GM23248 (cell line): ENCODE measurements around the gene LSP1. TPM values are rescaled to one million over a fixed set of nuclear protein-coding genes. Genes with fewer than 3 reads are reported as not detected.

Experiments
- DNase-seq: peaks from one replicate; pipeline ENCODE4 v3.0.0-alpha.2; 2015
- H2AFZ ChIP-seq: fragments of 200-600 bp; sonication (generic); 2 replicates; pipeline ENCODE4 v1.6.1; 2016; ENCODE audit warnings: antibody characterized with exemption
- H3F3A ChIP-seq: fragments of 200-600 bp; sonication (generic); 2 replicates; pipeline ENCODE4 v1.6.1; 2016; ENCODE audit warnings: mild to moderate bottlenecking, antibody characterized with exemption, mixed run types; ENCODE audit not compliant: insufficient read depth
- H3K27ac ChIP-seq: fragments of 200-600 bp; sonication (generic); 2 replicates; pipeline ENCODE4 v1.5.1; 2016; ENCODE audit warnings: mild to moderate bottlenecking
- H3K27me3 ChIP-seq: fragments of 200-600 bp; sonication (generic); replicated peaks from 2 replicates; pipeline ENCODE4 v1.6.1; 2016; ENCODE audit warnings: mild to moderate bottlenecking; ENCODE audit not compliant: insufficient read depth
- H3K36me3 ChIP-seq: fragments of 200-600 bp; sonication (generic); 2 replicates; pipeline ENCODE4 v1.6.1; 2016; ENCODE audit warnings: low read depth, mild to moderate bottlenecking
- H3K4me1 ChIP-seq: fragments of 200-600 bp; sonication (generic); 2 replicates; pipeline ENCODE4 v1.6.1; 2016; ENCODE audit warnings: mild to moderate bottlenecking; ENCODE audit not compliant: insufficient read depth
- H3K4me2 ChIP-seq: fragments of 200-600 bp; sonication (generic); one replicate; pipeline ENCODE4 v1.6.1; 2016; ENCODE audit warnings: mild to moderate bottlenecking; ENCODE audit not compliant: unreplicated experiment
- H3K4me3 ChIP-seq: fragments of 200-600 bp; sonication (generic); 2 replicates; pipeline ENCODE4 v1.5.1; 2016; ENCODE audit warnings: mild to moderate bottlenecking
- H3K79me2 ChIP-seq: fragments of 200-600 bp; sonication (generic); 2 replicates; pipeline ENCODE4 v1.6.1; 2016; ENCODE audit warnings: mild to moderate bottlenecking; ENCODE audit not compliant: insufficient read depth
- H3K9ac ChIP-seq: fragments of 200-600 bp; sonication (generic); 2 replicates; pipeline ENCODE4 v1.6.1; 2016; ENCODE audit warnings: mild to moderate bottlenecking
- H3K9me2 ChIP-seq: fragments of 200-600 bp; sonication (generic); 2 replicates; pipeline ENCODE4 v1.6.1; 2016; ENCODE audit warnings: mixed run types, mild to moderate bottlenecking, moderate library complexity; ENCODE audit not compliant: insufficient read depth
- H3K9me3 ChIP-seq: fragments of 200-600 bp; sonication (generic); one replicate; pipeline ENCODE4 v1.6.1; 2017; ENCODE audit warnings: low read depth
- H4K20me1 ChIP-seq: fragments of 200-600 bp; sonication (generic); 2 replicates; pipeline ENCODE4 v1.6.0; 2016; ENCODE audit not compliant: insufficient read depth
- EZH2 ChIP-seq: fragments of 200-600 bp; sonication (generic); IDR thresholded peaks from 2 replicates; pipeline ENCODE4 v1.6.1; 2018; ENCODE audit warnings: antibody characterized with exemption, mild to moderate bottlenecking; ENCODE audit not compliant: insufficient read depth, poor library complexity, severe bottlenecking
- EZH2phosphoT487 ChIP-seq: fragments of 200-600 bp; sonication (generic); IDR thresholded peaks from 2 replicates; pipeline ENCODE4 v1.6.1; 2018; ENCODE audit warnings: antibody characterized with exemption, moderate library complexity, mild to moderate bottlenecking, low read depth; ENCODE audit not compliant: insufficient read depth
- WGBS, 2 experiments: methylation state at CpG; one replicate each; pipeline ENCODE4 v1.1.6; 2015 to 2017; ENCODE audit warnings: low lambda C conversion rate in 2 of 2, low coverage in 1 of 2; ENCODE audit errors: missing lambda C conversion rate in 2 of 2; 5-methylcytosine and 5-hydroxymethylcytosine counted together
- in situ Hi-C: fragments of 300-500 bp; cut with MboI; formaldehyde crosslinking; loops from 2 replicates; pipeline ENCODE4 v1.15.0; 2020
- polyA plus RNA-seq: library from polyadenylated mRNA; unstranded; fragments of >200 nt; fragmentation: Nextera tagmentation; extraction: Ambion mirVana; gene quantifications from 2 replicates; pipeline ENCODE4 v1.2.1, GENCODE V29; 2016
- total RNA-seq: library from RNA; depleted of rRNA; stranded (reverse); fragments of >200 nt; shearing (Covaris generic); gene quantifications from 2 replicates; pipeline ENCODE4 v1.2.3, GENCODE V29; 2014

The LSP1 gene
- total and polyA plus RNA-seq, 2 experiments from 2014 or later, result 0.36 TPM; not detected in 1

GRCh38 chr11:1854132-1854948, 1.5 kb downstream of the LSP1 start:
- Histone ChIP-seq H3K4me1 (no peaks in the 10 kb centered on the region), H3K4me3 (no peak overlapping the region), H3K9me3 (no peaks in the 10 kb centered on the region), H3K79me2 (no peaks in the 10 kb centered on the region), H3K36me3 (no peaks in the 10 kb centered on the region), H2AFZ (no peak overlapping the region), H3K27me3 (no peaks in the 10 kb centered on the region), H3K9me2 (no peaks in the 10 kb centered on the region), H3F3A (no peaks in the 10 kb centered on the region), H3K4me2 (no peak overlapping the region), H3K9ac (no peak overlapping the region), H4K20me1 (no peaks in the 10 kb centered on the region), H3K27ac (no peak overlapping the region)
- in situ Hi-C loops, result loop anchor here (25.0 kb wide), 1 partner anchor 308 kb away; the partner anchor contains the start of genes INS and TH
- no peak for DNase-seq
- TF ChIP-seq EZH2 (no peak), EZH2phosphoT487 (no peak)
- 58 to 64% methylated on average over 25 to 27 of the region's 27 CpGs for WGBS, 2 experiments

GRCh38 chr11:1854949-1855885, 2.3 kb downstream of the LSP1 start:
- in situ Hi-C loops, result loop anchor here (25.0 kb wide), 1 partner anchor 307 kb away; the partner anchor contains the start of genes INS and TH
- Histone ChIP-seq H3K4me2 (no peak overlapping the region), H3K9me2 (no peaks in the 10 kb centered on the region), H3K9me3 (no peaks in the 10 kb centered on the region), H3K27ac (no peak overlapping the region), H2AFZ (no peak overlapping the region), H3K4me1 (no peaks in the 10 kb centered on the region), H3K79me2 (no peaks in the 10 kb centered on the region), H3K4me3 (no peak overlapping the region), H3K36me3 (no peaks in the 10 kb centered on the region), H3K9ac (no peak overlapping the region), H3F3A (no peaks in the 10 kb centered on the region), H4K20me1 (no peaks in the 10 kb centered on the region), H3K27me3 (no peaks in the 10 kb centered on the region)
- 68 to 75% methylated on average over 25 to 26 of the region's 26 CpGs for WGBS, 2 experiments
- TF ChIP-seq EZH2 (no peak), EZH2phosphoT487 (no peak)
- no peak for DNase-seq

- no peak overlapping the region for H3K9ac ChIP-seq
- H4K20me1 ChIP-seq, result no peaks in the 10 kb centered on the region
- no peak overlapping the region for H2AFZ ChIP-seq
- no peaks in the 10 kb centered on the region for H3K79me2 ChIP-seq
- no peak overlapping the region for H3K27ac ChIP-seq
- H3K36me3 ChIP-seq, result no peaks in the 10 kb centered on the region
- DNase-seq, result no peak
- in situ Hi-C loops, result loop anchor here (25.0 kb wide), 1 partner anchor 306 kb away; the partner anchor contains the start of genes INS and TH
- H3K27me3 ChIP-seq, result 0 out of 2 replicates have a peak, but pooled peaks cover 4% of the 10 kb centered on the region
- TF ChIP-seq EZH2phosphoT487 (no peak), EZH2 (no peak)
- 78 to 83% methylated on average over 8 to 11 of the region's 11 CpGs for WGBS, 2 experiments
- no peak overlapping the region for H3K4me2 ChIP-seq
- no peak overlapping the region for H3K4me3 ChIP-seq
- H3K9me2 ChIP-seq, result no peaks in the 10 kb centered on the region
- no peaks in the 10 kb centered on the region for H3K4me1 ChIP-seq
- no peaks in the 10 kb centered on the region for H3K9me3 ChIP-seq
- no peaks in the 10 kb centered on the region for H3F3A ChIP-seq
Measured at GRCh38 chr11:1855886-1856265, 3.0 kb downstream of the LSP1 start.

- Histone ChIP-seq H4K20me1 (no peaks in the 10 kb centered on the region), H3K9me2 (no peaks in the 10 kb centered on the region), H3K27me3 (peaks cover 4% of the 10 kb centered on the region; the same call in 1 of the 2 replicates), H3K4me2 (no peak overlapping the region), H3K27ac (no peak overlapping the region), H3F3A (no peaks in the 10 kb centered on the region), H3K9ac (no peak overlapping the region), H3K36me3 (no peaks in the 10 kb centered on the region), H3K4me3 (no peak overlapping the region), H3K9me3 (no peaks in the 10 kb centered on the region), H2AFZ (no peak overlapping the region), H3K79me2 (no peaks in the 10 kb centered on the region), H3K4me1 (no peaks in the 10 kb centered on the region)
- in situ Hi-C loops, result loop anchor here (25.0 kb wide), 1 partner anchor 306 kb away; the partner anchor contains the start of genes INS and TH
- TF ChIP-seq EZH2phosphoT487 (no peak), EZH2 (no peak)
- no peak for DNase-seq
- 57 to 67% methylated on average over 13 of the region's 13 CpGs for WGBS, 2 experiments
Measured at GRCh38 chr11:1856306-1857005, 3.6 kb downstream of the LSP1 start.
